H1 (cell line): ENCODE measurements around the gene RNF8. TPM values are rescaled to one million over a fixed set of nuclear protein-coding genes. Genes with fewer than 3 reads are reported as not detected.

Source experiments
- CTCF ChIA-PET: fragments of 300-600 bp; sonication (Branson Sonifier 250); formaldehyde crosslinking; loops from one replicate; lab custom pipeline; 2021; ENCODE audit not compliant: partially characterized antibody; lab: Charles Lee
- POLR2A ChIA-PET: fragments of 300-600 bp; sonication (Branson Sonifier 250); formaldehyde crosslinking; loops from one replicate; lab custom pipeline; 2021; ENCODE audit warnings: inconsistent platforms; ENCODE audit not compliant: partially characterized antibody; lab: Charles Lee
- DNase-seq, 2 experiments: peaks; one replicate each; pipeline versions ENCODE4 v3.0.0 to v3.0.0-alpha.2; 2010 to 2022; ENCODE audit warnings: low spot score in 2 of 2, low read depth in 1 of 2, mixed read lengths in 1 of 2
- FAIRE-seq: peaks from 2 replicates; lab custom pipeline; 2011; peaks lifted over from hg19 to GRCh38; lab: Jason Lieb, UNC
- H2AFZ ChIP-seq: 2 replicates; pipeline ENCODE4 v1.8.1; 2012; ENCODE audit warnings: low read length, inconsistent platforms
- H2AK5ac ChIP-seq: 2 replicates; pipeline ENCODE4 v1.6.1; 2013; ENCODE audit warnings: low read depth, low read length
- H2BK120ac ChIP-seq: replicated peaks from 2 replicates; pipeline ENCODE3; 2013; ENCODE audit warnings: low read depth, low read length, inconsistent platforms
- H2BK12ac ChIP-seq: 2 replicates; pipeline ENCODE4 v1.6.1; 2013; ENCODE audit warnings: low read depth, low read length
- H2BK15ac ChIP-seq: 2 replicates; pipeline ENCODE4 v1.6.1; 2013; ENCODE audit warnings: low read length
- H2BK20ac ChIP-seq: 2 replicates; pipeline ENCODE4 v1.6.1; 2013; ENCODE audit warnings: low read length
- H2BK5ac ChIP-seq: 2 replicates; pipeline ENCODE4 v1.6.1; 2013; ENCODE audit warnings: low read depth, low read length
- H3K14ac ChIP-seq: 2 replicates; pipeline ENCODE4 v1.6.1; 2013; ENCODE audit warnings: inconsistent platforms; ENCODE audit not compliant: insufficient read length
- H3K18ac ChIP-seq: 2 replicates; pipeline ENCODE4 v1.6.1; 2013; ENCODE audit warnings: low read length; ENCODE audit errors: extremely low read depth
- H3K23ac ChIP-seq: 2 replicates; pipeline ENCODE4 v1.6.1; 2013; ENCODE audit warnings: inconsistent platforms; ENCODE audit not compliant: insufficient read length
- H3K23me2 ChIP-seq: 2 replicates; pipeline ENCODE4 v1.6.1; 2013; ENCODE audit warnings: low read depth, low read length
- H3K27ac ChIP-seq: 2 replicates; pipeline ENCODE4 v1.6.1; 2011; ENCODE audit warnings: low read depth, low read length, inconsistent platforms
- H3K27me3 ChIP-seq, 4 experiments: replicated peaks in 1 of 4; 1 replicate in 1 of 4; 2 replicates in 3 of 4; pipeline versions ENCODE4 v1.6.1 to v1.8.1; 2011 to 2013; ENCODE audit warnings: low read length in 3 of 4, mild to moderate bottlenecking in 3 of 4, inconsistent platforms in 2 of 4, mixed read lengths in 2 of 4, moderate library complexity in 1 of 4; ENCODE audit not compliant: control insufficient read depth in 3 of 4, insufficient read depth in 3 of 4; ENCODE audit errors: extremely low read depth in 1 of 4
- H3K36me3 ChIP-seq, 4 experiments: 2 replicates each; pipeline versions ENCODE4 v1.6.1 to v1.8.1; 2011 to 2013; ENCODE audit warnings: mild to moderate bottlenecking in 4 of 4, low read length in 3 of 4, moderate library complexity in 2 of 4, control low read depth in 1 of 4, inconsistent platforms in 1 of 4; ENCODE audit not compliant: insufficient read depth in 4 of 4, control insufficient read depth in 2 of 4
- H3K4ac ChIP-seq: replicated peaks from 2 replicates; pipeline ENCODE3; 2013; ENCODE audit warnings: low read length, low read depth, mixed read lengths, inconsistent platforms; ENCODE audit not compliant: insufficient read length
- H3K4me1 ChIP-seq, 4 experiments: replicated peaks in 1 of 4; 1 replicate in 1 of 4; 2 replicates in 3 of 4; pipeline versions ENCODE4 v1.6.1 to v1.8.1; 2011 to 2013; ENCODE audit warnings: low read length in 3 of 4, inconsistent platforms in 2 of 4, mixed read lengths in 1 of 4; ENCODE audit not compliant: insufficient read depth in 4 of 4, control insufficient read depth in 3 of 4
- H3K4me2 ChIP-seq, 2 experiments: 2 replicates each; pipeline versions ENCODE4 v1.6.1 to v1.8.1; 2011 to 2013; ENCODE audit warnings: low read depth in 2 of 2, low read length in 2 of 2, control low read depth in 1 of 2, inconsistent platforms in 1 of 2, mild to moderate bottlenecking in 1 of 2; ENCODE audit not compliant: insufficient read depth in 1 of 2
- H3K4me3 ChIP-seq, 4 experiments: fragments of 200-600, 300-600 bp in 1 of 4; sonication (generic), shearing (Covaris generic), sonication (Bioruptor Twin) in 1 of 4; 2 replicates each; pipeline versions ENCODE4 v1.5.1 to v1.8.1; 2011 to 2016; ENCODE audit warnings: low read length in 4 of 4, low read depth in 3 of 4, control low read depth in 2 of 4, inconsistent platforms in 2 of 4, mild to moderate bottlenecking in 2 of 4, mixed read lengths in 1 of 4, moderate library complexity in 1 of 4; ENCODE audit not compliant: insufficient read depth in 2 of 4; ENCODE audit errors: extremely low read depth in 1 of 4
- H3K56ac ChIP-seq: replicated peaks from 2 replicates; pipeline ENCODE3; 2013; ENCODE audit warnings: low read depth, mild to moderate bottlenecking, mixed read lengths, low read length, inconsistent platforms; ENCODE audit not compliant: insufficient read length
- H3K79me1 ChIP-seq: 2 replicates; pipeline ENCODE4 v1.6.1; 2013; ENCODE audit warnings: low read depth, low read length, control low read depth
- H3K79me2 ChIP-seq, 2 experiments: 2 replicates each; pipeline versions ENCODE4 v1.6.1 to v1.8.1; 2012 to 2013; ENCODE audit warnings: low read length in 2 of 2, mild to moderate bottlenecking in 2 of 2, inconsistent platforms in 1 of 2; ENCODE audit not compliant: insufficient read depth in 2 of 2, control insufficient read depth in 1 of 2
- H3K9ac ChIP-seq, 4 experiments: replicated peaks in 1 of 4; 1 replicate in 1 of 4; 2 replicates in 3 of 4; pipeline versions ENCODE4 v1.6.1 to v1.8.1; 2011 to 2013; ENCODE audit warnings: low read depth in 3 of 4, low read length in 3 of 4, control low read depth in 2 of 4, mild to moderate bottlenecking in 2 of 4, moderate library complexity in 2 of 4, inconsistent platforms in 1 of 4; ENCODE audit errors: extremely low read depth in 1 of 4
- H3K9me3 ChIP-seq, 2 experiments: 2 replicates each; pipeline versions ENCODE4 v1.6.1 to v1.8.1; 2012 to 2013; ENCODE audit warnings: mild to moderate bottlenecking in 2 of 2, moderate library complexity in 2 of 2, control low read depth in 1 of 2, inconsistent platforms in 1 of 2, low read depth in 1 of 2, low read length in 1 of 2, mixed read lengths in 1 of 2; ENCODE audit not compliant: insufficient read depth in 2 of 2
- H4K20me1 ChIP-seq, 2 experiments: replicated peaks in 1 of 2; 2 replicates each; pipeline versions ENCODE3 to v1.8.1; 2011 to 2013; ENCODE audit warnings: inconsistent platforms in 2 of 2, low read length in 2 of 2, mild to moderate bottlenecking in 1 of 2; ENCODE audit not compliant: insufficient read depth in 2 of 2, control insufficient read depth in 1 of 2
- H4K5ac ChIP-seq: 2 replicates; pipeline ENCODE4 v1.6.1; 2013; ENCODE audit warnings: low read length, low read depth, mixed read lengths, inconsistent platforms; ENCODE audit not compliant: insufficient read length
- H4K8ac ChIP-seq: 2 replicates; pipeline ENCODE4 v1.8.0; 2013; ENCODE audit warnings: mild to moderate bottlenecking, moderate library complexity, low read length, inconsistent platforms; ENCODE audit not compliant: insufficient read depth; ENCODE audit errors: extremely low read depth
- H4K91ac ChIP-seq: replicated peaks from 2 replicates; pipeline ENCODE3; 2013; ENCODE audit warnings: low read length, mixed read lengths, inconsistent platforms; ENCODE audit not compliant: insufficient read length
- BCL11A ChIP-seq, 2 experiments: IDR thresholded peaks; one replicate each; pipeline ENCODE4 v1.6.1; 2011; ENCODE audit warnings: low read depth in 2 of 2, low read length in 2 of 2, mild to moderate bottlenecking in 2 of 2
- EGR1 ChIP-seq: IDR thresholded peaks from 2 replicates; pipeline ENCODE4 v1.6.1; 2011; ENCODE audit warnings: low read depth, low read length, borderline replicate concordance
- EP300 ChIP-seq, 2 experiments: IDR thresholded peaks; 1 replicate in 1 of 2; 2 replicates in 1 of 2; pipeline ENCODE4 v1.6.1; 2011 to 2012; ENCODE audit warnings: low read depth in 2 of 2, low read length in 2 of 2, mild to moderate bottlenecking in 2 of 2, borderline replicate concordance in 1 of 2, inconsistent platforms in 1 of 2, moderate library complexity in 1 of 2
- FOSL1 ChIP-seq: IDR thresholded peaks from 2 replicates; pipeline ENCODE4 v1.6.1; 2011; ENCODE audit warnings: mild to moderate bottlenecking, low read depth, low read length, moderate library complexity; ENCODE audit not compliant: insufficient read depth
- PHF8 ChIP-seq: fragments of 200-600 bp; sonication (generic); conservative IDR thresholded peaks from 2 replicates; pipeline ENCODE4 v1.7.1; 2012; ENCODE audit warnings: low read depth, mild to moderate bottlenecking, inconsistent platforms, low read length, moderate library complexity
- POLR2A ChIP-seq, 2 experiments: IDR thresholded peaks; 1 replicate in 1 of 2; 2 replicates in 1 of 2; pipeline ENCODE4 v1.6.1; 2011; ENCODE audit warnings: low read depth in 2 of 2, low read length in 2 of 2, mild to moderate bottlenecking in 2 of 2; ENCODE audit errors: control extremely low read depth in 1 of 2
- SP1 ChIP-seq: IDR thresholded peaks from 2 replicates; pipeline ENCODE4 v1.6.1; 2011; ENCODE audit warnings: low read depth, low read length
- WGBS, 2 experiments: shearing (Covaris generic) in 1 of 2; methylation state at CpG; one replicate each; pipeline versions ENCODE4 v1.1.6 to v1.1.7; 2013 to 2015; ENCODE audit warnings: low lambda C conversion rate in 2 of 2, mixed read lengths in 2 of 2, inconsistent platforms in 1 of 2, low coverage in 1 of 2, missing lambda C conversion rate in 1 of 2; ENCODE audit not compliant: insufficient replicate concordance in 2 of 2, insufficient coverage in 1 of 2, insufficient read length in 1 of 2; ENCODE audit errors: extremely low coverage in 1 of 2, missing lambda C conversion rate in 1 of 2; 5-methylcytosine and 5-hydroxymethylcytosine counted together
- polyA plus RNA-seq, 7 experiments: library from polyadenylated mRNA; depleted of rRNA in 3 of 7; stranded (reverse) in 5 of 7; unstranded in 2 of 7; fragments of >200 nt in 5 of 7; fragments of 200-250 nt in 2 of 7; gene quantifications; 1 replicate in 5 of 7; 2 replicates in 1 of 7; 4 replicates in 1 of 7; pipeline versions ENCODE4 v1.2.1 to v1.2.3, GENCODE V29; 2011 to 2013; ENCODE audit warnings: missing spikeins in 2 of 7, mixed read lengths in 2 of 7
- total RNA-seq: library from RNA; stranded (reverse); fragmentation: NEBNext Ultra II Directional; extraction: Animal tissue kit (Norgen Biotek cat#: 25700); gene quantifications from 2 replicates; pipeline ENCODE4 v1.2.1, GENCODE V29; 2021

The RNF8 gene
- total and polyA plus RNA-seq, 2 of the 8 experiments (the other 6 are each of a cell fraction or from before 2014, with no cell fraction given) = 20.3 to 44.7 TPM

DNA sequence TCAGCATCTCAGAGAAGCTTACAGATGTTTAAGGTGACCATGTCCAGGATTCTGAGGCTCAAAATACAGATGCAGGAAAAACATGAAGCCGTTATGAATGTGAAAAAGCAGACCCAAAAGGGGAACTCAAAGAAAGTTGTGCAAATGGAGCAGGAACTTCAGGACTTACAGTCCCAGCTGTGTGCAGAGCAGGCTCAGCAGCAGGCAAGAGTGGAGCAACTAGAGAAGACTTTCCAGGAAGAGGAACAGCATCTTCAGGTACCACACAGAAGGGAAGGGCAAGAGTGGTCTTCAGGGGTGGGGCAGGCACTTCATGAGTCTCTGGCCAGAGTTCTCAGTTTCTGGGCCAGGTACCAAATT is 15.2 kb downstream of the RNF8 start:
- no peaks in the 10 kb centered on the region for H3K79me2 ChIP-seq
- no peak overlapping the region for H3K27ac ChIP-seq
- H3K36me3 ChIP-seq = peaks cover 4 to 36% (median 25%) of the 10 kb centered on the region in 4 experiments; a peak in 7 of 8 replicates
- peaks cover 0 to 2% of the 10 kb centered on the region in 2 experiments for H4K20me1 ChIP-seq
- H3K18ac ChIP-seq = no peak overlapping the region
- no peak overlapping the region for H2BK120ac ChIP-seq
- TF ChIP-seq PHF8 (no peak), SP1 (no peak), EGR1 (no peak), POLR2A (IDR thresholded peaks at IDR 0.05; ENCODE audit: control extremely low read depth in 1 of 2, low read depth in 2 of 2, low read length in 2 of 2) (no peak), BCL11A (IDR thresholded peaks at IDR 0.05; ENCODE audit: low read depth in 2 of 2, low read length in 2 of 2) (no peak), FOSL1 (no peak), EP300 (IDR thresholded peaks at IDR 0.05; ENCODE audit: borderline replicate concordance in 1 of 2, low read depth in 2 of 2, low read length in 2 of 2) (no peak)
- H4K91ac ChIP-seq = no peak overlapping the region
- H4K8ac ChIP-seq = no peak overlapping the region
- H3K4me2 ChIP-seq = no peak overlapping the region
- ChIA-PET CTCF (interaction anchor here (1.8 kb wide), 1 partner anchor 12 kb away, joined by 4 read pairs; no protein-coding TSS in a partner anchor), POLR2A (interaction anchor here (1.0 kb wide), 1 partner anchor 14 kb away, joined by 4 read pairs; the partner anchor contains the start of gene RNF8)
- H3K79me1 ChIP-seq = no peaks in the 10 kb centered on the region; the same call in 1 of the 2 replicates
- no peak overlapping the region for H3K23ac ChIP-seq
- no peak overlapping the region for H3K14ac ChIP-seq
- H3K4me1 ChIP-seq = no peaks in the 10 kb centered on the region
- no peak overlapping the region for H2AK5ac ChIP-seq
- no peak overlapping the region for H4K5ac ChIP-seq
- DNase-seq = no peak
- H2BK12ac ChIP-seq = no peak overlapping the region
- H3K4ac ChIP-seq = no peak overlapping the region
- no peak overlapping the region for H3K4me3 ChIP-seq
- H2BK5ac ChIP-seq = no peak overlapping the region
- WGBS, 2 experiments = 77% methylated on average over 1 of the region's 1 CpG; no CpG with 5 or more reads in 1 of the 2 experiments
- no peak for FAIRE-seq
- H2AFZ ChIP-seq = no peak overlapping the region
- no peaks in the 10 kb centered on the region for H3K27me3 ChIP-seq
- no peak overlapping the region for H2BK15ac ChIP-seq
- H3K9ac ChIP-seq = no peak overlapping the region
- H3K56ac ChIP-seq = no peak overlapping the region
- H3K9me3 ChIP-seq = no peaks in the 10 kb centered on the region
- H3K23me2 ChIP-seq = no peaks in the 10 kb centered on the region
- no peak overlapping the region for H2BK20ac ChIP-seq
